ENCODE measurements around the gene CNTFR.

- TF ChIP-seq CTCF (IDR thresholded peaks at IDR 0.05): no peak
- no peak for TF ChIP-seq POLR2A (IDR thresholded peaks at IDR 0.05)
Observed at GRCh38 chr9:34594177-34594576, 4.7 kb upstream of the CNTFR start.
